ENCODE measurements around the gene ARHGAP18.

GRCh38 chr6:129662980-129663431 lies 47.0 kb downstream of the ARHGAP18 start:
- TF ChIP-seq CTCF (IDR thresholded peaks at IDR 0.05) = no peak
- TF ChIP-seq EZH2 (IDR thresholded peaks at IDR 0.05) = no peak
- TF ChIP-seq EZH2phosphoT487 (IDR thresholded peaks at IDR 0.05) = no peak

All from neural progenitor cell (in vitro differentiated cells).